Measurements from ENCODE around the gene POLD2. TPM values are rescaled to one million over a fixed set of nuclear protein-coding genes. Genes with fewer than 3 reads are reported as not detected.

Gene POLD2
- total RNA-seq, 3 donors from 2014 or later = 38.9 to 49.8 (median 39.7) TPM

DNA sequence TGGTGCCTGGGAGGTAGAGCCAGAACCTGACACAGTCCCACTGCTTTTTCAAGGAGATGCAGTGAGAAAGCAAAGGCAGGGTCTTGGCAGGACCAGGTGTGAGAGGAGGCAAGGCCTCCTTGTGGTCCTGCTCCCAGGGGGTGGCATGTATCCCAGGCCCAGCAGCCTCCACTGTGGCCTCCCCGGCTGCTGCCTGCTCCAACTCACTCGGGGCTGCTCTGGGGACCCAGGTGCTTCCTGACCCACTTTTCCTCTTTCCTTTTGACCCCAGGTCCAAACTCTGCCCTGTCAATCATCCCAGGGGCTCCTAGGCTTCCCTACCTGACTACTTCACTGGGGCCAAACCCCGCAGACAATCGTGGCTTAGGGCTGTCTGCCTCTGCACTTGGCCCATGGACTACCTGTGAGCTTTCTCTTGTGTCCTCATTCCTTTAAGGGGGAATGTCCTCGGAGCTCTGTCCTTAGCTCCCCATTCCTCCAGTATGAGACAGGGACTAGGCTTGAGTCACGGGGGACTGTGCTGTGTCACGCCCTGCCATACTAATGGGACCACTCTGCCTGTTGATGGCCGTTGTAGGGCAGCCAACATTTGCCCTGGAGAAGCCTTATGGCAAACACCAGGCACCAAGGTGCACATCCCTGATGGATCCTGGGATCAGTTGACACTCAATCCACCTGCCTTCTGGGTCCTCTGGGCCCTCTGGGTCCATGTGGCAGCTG is 20.3 kb downstream of the POLD2 start:
- intact Hi-C loops (cut with DNase I; ENCODE audit: low total_unique reads) = no loop called here
- H3K4me1 ChIP-seq = peaks cover 0 to 2% of the 10 kb centered on the region in 2 donors
- peak overlapping the region; percentile 46 to 98 for H3K27ac ChIP-seq
- no peak overlapping the region for H3K4me3 ChIP-seq
- H3K9me3 ChIP-seq = no peaks in the 10 kb centered on the region
- TF ChIP-seq POLR2AphosphoS5 (IDR thresholded peaks at IDR 0.05) = no peak
- no peak for TF ChIP-seq POLR2A (IDR thresholded peaks at IDR 0.05)
- TF ChIP-seq, protein P1, sequence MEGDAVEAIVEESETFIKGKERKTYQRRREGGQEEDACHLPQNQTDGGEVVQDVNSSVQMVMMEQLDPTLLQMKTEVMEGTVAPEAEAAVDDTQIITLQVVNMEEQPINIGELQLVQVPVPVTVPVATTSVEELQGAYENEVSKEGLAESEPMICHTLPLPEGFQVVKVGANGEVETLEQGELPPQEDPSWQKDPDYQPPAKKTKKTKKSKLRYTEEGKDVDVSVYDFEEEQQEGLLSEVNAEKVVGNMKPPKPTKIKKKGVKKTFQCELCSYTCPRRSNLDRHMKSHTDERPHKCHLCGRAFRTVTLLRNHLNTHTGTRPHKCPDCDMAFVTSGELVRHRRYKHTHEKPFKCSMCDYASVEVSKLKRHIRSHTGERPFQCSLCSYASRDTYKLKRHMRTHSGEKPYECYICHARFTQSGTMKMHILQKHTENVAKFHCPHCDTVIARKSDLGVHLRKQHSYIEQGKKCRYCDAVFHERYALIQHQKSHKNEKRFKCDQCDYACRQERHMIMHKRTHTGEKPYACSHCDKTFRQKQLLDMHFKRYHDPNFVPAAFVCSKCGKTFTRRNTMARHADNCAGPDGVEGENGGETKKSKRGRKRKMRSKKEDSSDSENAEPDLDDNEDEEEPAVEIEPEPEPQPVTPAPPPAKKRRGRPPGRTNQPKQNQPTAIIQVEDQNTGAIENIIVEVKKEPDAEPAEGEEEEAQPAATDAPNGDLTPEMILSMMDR (IDR thresholded peaks at IDR 0.05) = no peak
- H3K36me3 ChIP-seq = no peaks in the 10 kb centered on the region
- DNase-seq (ENCODE audit: low spot score in 2 of 2) = no peak
- H3K27me3 ChIP-seq = no peaks in the 10 kb centered on the region

DNA sequence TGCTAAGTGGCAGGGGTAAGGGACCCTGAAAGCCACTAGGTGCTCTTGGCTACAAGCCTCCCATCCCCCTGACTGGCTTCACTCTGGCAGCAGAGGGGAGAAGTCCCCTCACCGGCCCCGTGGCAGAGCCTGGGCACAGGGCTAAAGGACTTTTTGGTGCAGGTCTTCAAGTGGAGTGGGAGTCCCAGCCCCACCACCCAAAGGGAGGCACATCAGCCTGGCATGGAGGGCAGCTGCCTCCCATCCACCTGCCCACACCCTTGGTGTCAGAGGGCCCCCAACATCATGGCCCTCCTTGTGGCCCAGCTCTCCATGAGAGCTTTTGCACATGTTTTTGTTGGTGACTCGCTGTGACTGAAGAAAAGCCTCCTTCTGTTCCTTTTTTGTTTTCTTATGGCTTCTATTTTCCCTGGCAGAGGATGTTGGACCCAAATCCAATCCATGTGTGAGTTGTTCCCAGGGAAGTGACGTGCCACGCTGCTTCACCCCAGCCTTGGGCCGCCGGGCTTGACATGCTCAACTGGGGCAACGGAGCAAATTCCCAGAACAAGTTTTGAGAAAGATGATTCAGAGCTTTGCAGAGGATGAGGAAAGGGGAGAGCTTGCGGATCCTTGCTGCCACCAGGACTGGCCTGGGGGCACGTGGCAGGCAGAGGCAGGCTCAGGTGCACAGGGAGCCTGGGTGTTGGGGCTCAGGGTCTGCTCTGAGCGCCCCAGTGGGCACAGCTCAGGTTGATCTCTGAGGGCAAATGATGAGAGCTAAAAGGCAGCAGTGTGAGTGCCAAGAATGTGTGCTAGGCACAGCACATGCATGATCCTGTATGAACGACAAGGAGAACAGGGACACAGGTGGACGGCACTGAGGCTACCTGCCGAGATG is 21.1 kb downstream of the POLD2 start:
- no peaks in the 10 kb centered on the region for H3K27me3 ChIP-seq
- TF ChIP-seq, protein P1 (IDR thresholded peaks at IDR 0.05) = no peak
- TF ChIP-seq POLR2AphosphoS5 (IDR thresholded peaks at IDR 0.05) = peak in 1 of 3 donors; percentile 22
- H3K9me3 ChIP-seq = no peaks in the 10 kb centered on the region
- no peak overlapping the region for H3K4me3 ChIP-seq
- intact Hi-C loops (cut with DNase I; ENCODE audit: low total_unique reads) = no loop called here
- H3K36me3 ChIP-seq = no peaks in the 10 kb centered on the region
- peak overlapping the region; percentile 46 to 98 for H3K27ac ChIP-seq
- H3K4me1 ChIP-seq = peaks cover 0 to 2% of the 10 kb centered on the region in 2 donors
- DNase-seq (ENCODE audit: low spot score in 2 of 2) = no peak

DNA sequence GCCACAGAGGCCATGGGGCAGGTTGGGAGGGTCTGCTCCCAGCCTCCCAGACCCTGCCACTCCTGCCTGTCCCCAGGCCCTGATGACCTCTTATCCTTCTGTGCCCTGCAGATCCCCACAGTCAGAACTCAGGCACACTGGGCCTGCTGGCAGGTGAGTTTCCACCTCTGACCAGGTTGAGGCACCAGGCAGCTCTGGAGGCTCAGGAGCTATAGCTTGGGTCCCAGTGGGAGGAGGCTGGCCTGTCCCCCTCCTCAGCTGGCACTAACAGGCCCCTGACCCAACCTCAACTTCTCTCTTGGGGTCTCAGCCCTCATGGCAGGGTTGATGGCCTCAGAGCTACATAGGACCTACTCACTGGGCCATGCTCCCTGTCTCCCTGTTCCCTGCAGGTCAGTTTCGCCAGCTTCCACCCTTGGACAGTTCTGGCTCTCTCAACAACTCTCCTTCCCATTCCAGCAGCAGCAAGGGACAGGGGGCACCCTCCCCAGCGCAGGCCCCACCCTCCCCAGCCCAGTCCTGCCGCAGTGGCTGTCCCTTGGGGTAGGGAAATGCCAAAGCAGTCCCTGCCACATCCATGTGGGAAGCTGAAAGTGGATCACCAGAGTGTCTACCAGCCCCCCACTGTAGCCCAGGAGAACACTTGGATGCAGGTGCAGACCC is 21.9 kb downstream of the POLD2 start:
- H3K9me3 ChIP-seq = no peaks in the 10 kb centered on the region
- H3K36me3 ChIP-seq = no peaks in the 10 kb centered on the region
- peak overlapping the region; percentile 26 to 92 for H3K27ac ChIP-seq
- no peaks in the 10 kb centered on the region for H3K27me3 ChIP-seq
- TF ChIP-seq POLR2AphosphoS5 (IDR thresholded peaks at IDR 0.05) (no peak), POLR2A (IDR thresholded peaks at IDR 0.05) (no peak)
- TF ChIP-seq, protein P1 (IDR thresholded peaks at IDR 0.05) = no peak
- peaks cover 0 to 2% of the 10 kb centered on the region in 2 donors for H3K4me1 ChIP-seq
- intact Hi-C loops (cut with DNase I; ENCODE audit: low total_unique reads) = no loop called here
- no peak overlapping the region for H3K4me3 ChIP-seq
- DNase-seq (ENCODE audit: low spot score in 2 of 2) = no peak

DNA sequence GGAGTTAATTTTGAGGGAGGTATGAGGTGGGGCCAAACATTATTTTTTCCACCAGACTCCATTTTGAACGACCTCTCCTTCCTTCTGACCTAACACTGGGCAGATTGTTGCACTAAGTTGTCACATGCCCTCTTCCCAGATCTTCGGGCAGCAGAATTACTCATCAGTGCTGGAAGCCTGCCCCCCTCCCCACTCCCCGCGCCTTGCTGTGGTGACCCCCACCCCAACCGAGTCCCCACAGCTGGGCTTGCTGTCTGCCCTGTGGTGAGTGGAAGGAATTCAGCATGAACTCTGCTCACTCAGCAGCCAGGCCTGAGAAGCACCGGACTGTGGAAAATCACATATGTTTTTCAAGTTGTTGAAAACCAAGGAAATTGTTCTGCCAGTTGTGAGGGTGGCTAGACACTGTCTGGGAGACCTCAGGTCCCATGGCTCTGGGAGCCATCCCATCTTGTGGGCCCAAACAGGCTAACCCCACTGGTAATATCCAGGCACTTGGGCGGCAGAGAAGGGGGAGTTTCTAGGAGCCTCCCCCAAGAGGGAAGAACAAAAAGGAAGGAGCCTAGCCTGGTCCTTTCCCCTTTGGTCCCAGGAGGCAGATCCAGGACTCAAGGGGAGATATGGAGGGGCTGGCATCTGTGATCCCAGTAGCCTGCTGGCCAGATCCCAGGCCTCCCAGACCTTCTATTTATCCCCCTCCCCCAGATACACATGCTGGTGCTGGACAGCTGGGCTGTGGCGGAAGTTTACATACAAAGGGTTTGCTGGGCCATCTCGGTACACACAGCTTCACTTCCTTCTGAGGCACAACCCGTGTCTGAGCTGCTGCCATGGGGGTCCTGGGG is 22.7 kb downstream of the POLD2 start:
- H3K9me3 ChIP-seq = no peaks in the 10 kb centered on the region
- no peaks in the 10 kb centered on the region for H3K27me3 ChIP-seq
- DNase-seq (ENCODE audit: low spot score in 2 of 2) = no peak
- TF ChIP-seq POLR2AphosphoS5 (IDR thresholded peaks at IDR 0.05) (no peak), POLR2A (IDR thresholded peaks at IDR 0.05) (no peak)
- TF ChIP-seq, protein P1 (IDR thresholded peaks at IDR 0.05) = no peak
- H3K27ac ChIP-seq = peak overlapping the region; percentile 26 to 92
- intact Hi-C loops (cut with DNase I; ENCODE audit: low total_unique reads) = no loop called here
- no peaks in the 10 kb centered on the region for H3K36me3 ChIP-seq
- no peak overlapping the region for H3K4me3 ChIP-seq
- H3K4me1 ChIP-seq = no peaks in the 10 kb centered on the region

Measured in breast epithelium (tissue), 4 donors.